WTC11 (cell line): ENCODE data around the gene RBBP6. TPM values are rescaled to one million over a fixed set of nuclear protein-coding genes. Genes with fewer than 3 reads are reported as not detected.
"Not testable (repeated sequence)": the region's sequence is repeated elsewhere in the genome, so short reads cannot be mapped to it uniquely, and the experiment has no call there.

Experiments
- ATAC-seq: fragments of 200-7000 bp; cut with Tn5 transposase; 2 replicates; pipeline ENCODE4 v1.10.0; 2021; ENCODE audit warnings: mild to moderate bottlenecking, moderate library complexity
- CTCF ChIA-PET: fragments of 300-600 bp; sonication (Branson Sonifier 250); formaldehyde crosslinking; loops from one replicate; lab custom pipeline; 2021; ENCODE audit warnings: antibody characterized with exemption; lab: Charles Lee
- POLR2A ChIA-PET: fragments of 350-600 bp; sonication (Branson Sonifier 250); formaldehyde crosslinking; loops from one replicate; lab custom pipeline; 2021; ENCODE audit warnings: antibody characterized with exemption; lab: Charles Lee
- DNase-seq: peaks from one replicate; pipeline ENCODE4 v3.0.0; 2021; ENCODE audit warnings: low spot score
- H3K27ac Mint-ChIP-seq: 2 replicates; pipeline ENCODE4 v1.8.0; 2021; ENCODE audit warnings: mixed read lengths
- H3K27me3 Mint-ChIP-seq: 2 replicates; pipeline ENCODE4 v1.8.0; 2021; ENCODE audit warnings: low read depth, mild to moderate bottlenecking, moderate library complexity, mixed read lengths
- H3K36me3 Mint-ChIP-seq: 2 replicates; pipeline ENCODE4 v1.8.0; 2021; ENCODE audit warnings: mixed read lengths
- H3K4me1 Mint-ChIP-seq: 2 replicates; pipeline ENCODE4 v1.8.0; 2022; ENCODE audit warnings: mixed read lengths
- H3K4me3 Mint-ChIP-seq: 2 replicates; pipeline ENCODE4 v1.8.0; 2021; ENCODE audit warnings: mild to moderate bottlenecking, moderate library complexity, mixed read lengths
- H3K9me3 Mint-ChIP-seq: 2 replicates; pipeline ENCODE4 v1.8.0; 2021; ENCODE audit warnings: mixed read lengths
- ETV6 ChIP-seq: sonication (generic); formaldehyde crosslinking; IDR thresholded peaks from 2 replicates; pipeline ENCODE4 v1.8.1; 2022; ENCODE audit warnings: mild to moderate bottlenecking, missing genetic modification reagents
- HMGA2 ChIP-seq: fragments of 250-450 bp; sonication (Bioruptor Pico); IDR thresholded peaks from 2 replicates; pipeline ENCODE4 v1.4.0; 2021; ENCODE audit warnings: mild to moderate bottlenecking, moderate library complexity
- HMGXB4 ChIP-seq: sonication (generic); formaldehyde crosslinking; IDR thresholded peaks from 2 replicates; pipeline ENCODE4 v1.8.1; 2023; ENCODE audit warnings: mild to moderate bottlenecking, moderate library complexity, missing genetic modification reagents
- JUN ChIP-seq: sonication (generic); formaldehyde crosslinking; IDR thresholded peaks from 2 replicates; pipeline ENCODE4 v1.8.0; 2023; ENCODE audit warnings: mild to moderate bottlenecking, missing genetic modification reagents
- NFYB ChIP-seq: sonication (generic); formaldehyde crosslinking; conservative IDR thresholded peaks from 2 replicates; pipeline ENCODE4 v1.8.0; 2022; ENCODE audit warnings: low read depth, missing genetic modification reagents
- NR1H2 ChIP-seq: sonication (generic); formaldehyde crosslinking; IDR thresholded peaks from 2 replicates; pipeline ENCODE4 v1.9.0; 2021; ENCODE audit warnings: mild to moderate bottlenecking, moderate library complexity, missing genetic modification reagents
- RORB ChIP-seq: fragments of 250-450 bp; sonication (Bioruptor Pico); IDR thresholded peaks from 2 replicates; pipeline ENCODE4 v1.9.0; 2021; ENCODE audit warnings: mild to moderate bottlenecking
- SMAD4 ChIP-seq: sonication (generic); formaldehyde crosslinking; IDR thresholded peaks from 2 replicates; pipeline ENCODE4 v1.8.0; 2022; ENCODE audit warnings: mild to moderate bottlenecking, missing genetic modification reagents
- SP1 ChIP-seq: sonication (generic); formaldehyde crosslinking; conservative IDR thresholded peaks from 2 replicates; pipeline ENCODE4 v1.8.1; 2022; ENCODE audit warnings: missing genetic modification reagents
- STAT6 ChIP-seq: sonication (generic); formaldehyde crosslinking; conservative IDR thresholded peaks from 2 replicates; pipeline ENCODE4 v1.8.1; 2023; ENCODE audit warnings: mild to moderate bottlenecking, low read depth, missing genetic modification reagents, moderate library complexity
- ZNF138 ChIP-seq: sonication (generic); formaldehyde crosslinking; conservative IDR thresholded peaks from 2 replicates; pipeline ENCODE4 v1.8.1; 2022; ENCODE audit warnings: mild to moderate bottlenecking, moderate library complexity, missing genetic modification reagents
- ZNF263 ChIP-seq: sonication (generic); formaldehyde crosslinking; IDR thresholded peaks from 2 replicates; pipeline ENCODE4 v1.8.1; 2022; ENCODE audit warnings: low read depth, mild to moderate bottlenecking, moderate library complexity, missing genetic modification reagents
- ZNF671 ChIP-seq: fragments of 250-450 bp; sonication (Bioruptor Pico); IDR thresholded peaks from 2 replicates; pipeline ENCODE4 v1.8.0; 2021; ENCODE audit warnings: mild to moderate bottlenecking
- total RNA-seq: library from RNA; stranded (reverse); gene quantifications from 3 replicates; pipeline ENCODE4 v1.2.3, GENCODE V29; 2021
- TF ChIP-seq, protein P1 (sequence below): sonication (generic); formaldehyde crosslinking; IDR thresholded peaks from 2 replicates; pipeline ENCODE4 v1.8.1; 2022; ENCODE audit warnings: missing genetic modification reagents, borderline replicate concordance
- TF ChIP-seq, protein P2 (sequence below): sonication (generic); formaldehyde crosslinking; IDR thresholded peaks from 2 replicates; pipeline ENCODE4 v1.8.0; 2022; ENCODE audit warnings: mild to moderate bottlenecking, missing genetic modification reagents
- TF ChIP-seq, protein P3 (sequence below): sonication (generic); formaldehyde crosslinking; IDR thresholded peaks from 2 replicates; pipeline ENCODE4 v1.8.0; 2023; ENCODE audit warnings: mild to moderate bottlenecking, missing genetic modification reagents

Gene RBBP6
- total RNA-seq, 1 experiment from 2014 or later = 62.4 TPM

DNA sequence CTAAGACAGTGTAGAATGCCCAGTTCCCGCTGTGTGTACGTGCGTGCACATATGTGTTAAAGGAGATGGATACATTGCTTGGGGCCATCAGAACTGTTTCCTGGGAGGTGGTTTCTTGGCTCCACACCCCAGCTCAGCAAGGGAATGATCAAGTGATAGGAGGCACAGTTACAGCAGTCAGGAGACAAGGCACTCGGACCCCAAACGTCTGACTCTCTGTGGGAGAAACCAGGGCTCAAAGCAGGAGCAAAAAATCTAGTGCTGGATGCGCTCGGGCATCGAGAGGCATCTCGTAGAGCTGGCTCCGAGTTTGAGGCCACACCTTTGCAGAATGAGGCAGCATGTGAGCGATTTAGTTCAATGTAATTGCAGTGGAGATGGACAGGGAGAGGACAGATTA is 71.9 kb downstream of the RBBP6 start (continued):
- TF ChIP-seq, protein P1, sequence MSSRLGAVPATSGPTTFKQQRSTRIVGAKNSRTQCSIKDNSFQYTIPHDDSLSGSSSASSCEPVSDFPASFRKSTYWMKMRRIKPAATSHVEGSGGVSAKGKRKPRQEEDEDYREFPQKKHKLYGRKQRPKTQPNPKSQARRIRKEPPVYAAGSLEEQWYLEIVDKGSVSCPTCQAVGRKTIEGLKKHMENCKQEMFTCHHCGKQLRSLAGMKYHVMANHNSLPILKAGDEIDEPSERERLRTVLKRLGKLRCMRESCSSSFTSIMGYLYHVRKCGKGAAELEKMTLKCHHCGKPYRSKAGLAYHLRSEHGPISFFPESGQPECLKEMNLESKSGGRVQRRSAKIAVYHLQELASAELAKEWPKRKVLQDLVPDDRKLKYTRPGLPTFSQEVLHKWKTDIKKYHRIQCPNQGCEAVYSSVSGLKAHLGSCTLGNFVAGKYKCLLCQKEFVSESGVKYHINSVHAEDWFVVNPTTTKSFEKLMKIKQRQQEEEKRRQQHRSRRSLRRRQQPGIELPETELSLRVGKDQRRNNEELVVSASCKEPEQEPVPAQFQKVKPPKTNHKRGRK = no peak
- TF ChIP-seq JUN = no peak
- TF ChIP-seq SP1 (CRISPR knock-in tag) = no peak
- TF ChIP-seq ZNF263 (CRISPR knock-in tag) = no peak

DNA sequence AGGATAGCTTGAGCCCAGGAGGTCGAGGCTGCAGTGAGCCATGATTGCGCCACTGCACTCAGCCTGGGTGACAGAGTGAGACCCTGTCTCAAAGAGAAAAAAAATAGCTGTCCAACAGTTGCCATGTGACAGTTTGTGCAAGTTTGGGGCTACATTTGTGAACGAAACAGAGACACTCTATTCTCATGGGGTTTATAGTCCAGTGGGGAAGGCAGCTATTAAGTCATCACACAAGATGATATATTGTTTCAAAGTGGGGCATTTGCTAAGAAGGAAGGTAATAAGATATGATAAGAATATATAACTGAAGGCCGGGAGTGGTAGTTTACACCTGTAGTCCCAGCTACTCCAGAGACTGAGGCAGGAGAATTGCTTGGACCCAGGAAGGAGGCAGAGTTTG is 73.3 kb downstream of the RBBP6 start:
- CTCF ChIA-PET = interaction anchor here (1.8 kb wide), 1 partner anchor 77 kb away, joined by 5 read pairs; no protein-coding TSS in a partner anchor
- H3K4me3 Mint-ChIP-seq = no peak overlapping the region
- POLR2A ChIA-PET = no interaction called here
- no peaks in the 10 kb centered on the region for H3K36me3 Mint-ChIP-seq
- H3K27ac Mint-ChIP-seq = no peak overlapping the region
- peaks cover 37% of the 10 kb centered on the region for H3K27me3 Mint-ChIP-seq
- H3K4me1 Mint-ChIP-seq = peaks cover 16% of the 10 kb centered on the region
- DNase-seq (no peak), ATAC-seq (no peak)
- TF ChIP-seq NR1H2 (no peak), SP1 (CRISPR knock-in tag) (no peak), ZNF671 (no peak), ZNF138 (CRISPR knock-in tag) (no peak)
- H3K9me3 Mint-ChIP-seq = no peaks in the 10 kb centered on the region

DNA sequence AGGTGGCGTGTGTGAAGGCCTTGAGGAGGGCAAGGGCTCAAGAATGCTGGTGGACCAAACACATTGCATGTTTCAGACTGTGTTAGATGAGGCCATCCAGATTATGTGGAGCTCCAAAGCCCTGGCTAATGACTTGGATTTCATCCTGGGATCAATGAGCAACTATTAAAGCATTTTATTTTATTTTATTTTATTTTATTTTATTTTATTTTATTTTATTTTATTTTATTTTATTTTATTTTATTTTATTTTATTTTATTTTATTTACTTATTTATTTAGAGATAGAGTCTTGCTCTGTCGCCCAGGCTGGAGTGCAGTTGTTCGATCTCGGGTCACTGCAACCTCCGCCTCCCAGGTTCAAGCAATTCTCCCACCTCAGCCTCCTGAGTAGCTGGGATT is 73.9 kb downstream of the RBBP6 start:
- TF ChIP-seq HMGA2 = peak; percentile 99
- H3K4me3 Mint-ChIP-seq, H3K9me3 Mint-ChIP-seq, CTCF ChIA-PET, H3K27ac Mint-ChIP-seq, DNase-seq, ATAC-seq, H3K36me3 Mint-ChIP-seq, POLR2A ChIA-PET: not testable (repeated sequence)
- Mint-ChIP-seq H3K27me3 (peaks cover 32% of the 10 kb centered on the region), H3K4me1 (peaks cover 16% of the 10 kb centered on the region)

- ChIA-PET POLR2A (no interaction called here), CTCF (no interaction called here)
- no peak overlapping the region for H3K4me3 Mint-ChIP-seq
- peaks cover 5% of the 10 kb centered on the region for H3K4me1 Mint-ChIP-seq
- H3K27me3 Mint-ChIP-seq = no peaks in the 10 kb centered on the region
- H3K9me3 Mint-ChIP-seq = no peaks in the 10 kb centered on the region
- no peak overlapping the region for H3K27ac Mint-ChIP-seq
- TF ChIP-seq SMAD4 = no peak
- TF ChIP-seq, protein P2, sequence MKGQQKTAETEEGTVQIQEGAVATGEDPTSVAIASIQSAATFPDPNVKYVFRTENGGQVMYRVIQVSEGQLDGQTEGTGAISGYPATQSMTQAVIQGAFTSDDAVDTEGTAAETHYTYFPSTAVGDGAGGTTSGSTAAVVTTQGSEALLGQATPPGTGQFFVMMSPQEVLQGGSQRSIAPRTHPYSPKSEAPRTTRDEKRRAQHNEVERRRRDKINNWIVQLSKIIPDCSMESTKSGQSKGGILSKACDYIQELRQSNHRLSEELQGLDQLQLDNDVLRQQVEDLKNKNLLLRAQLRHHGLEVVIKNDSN = no peak
- TF ChIP-seq STAT6 = no peak
- no peak for TF ChIP-seq HMGXB4 (CRISPR knock-in tag)
- no peak for TF ChIP-seq ETV6 (CRISPR knock-in tag)
- TF ChIP-seq NFYB = no peak
- TF ChIP-seq, protein P3, sequence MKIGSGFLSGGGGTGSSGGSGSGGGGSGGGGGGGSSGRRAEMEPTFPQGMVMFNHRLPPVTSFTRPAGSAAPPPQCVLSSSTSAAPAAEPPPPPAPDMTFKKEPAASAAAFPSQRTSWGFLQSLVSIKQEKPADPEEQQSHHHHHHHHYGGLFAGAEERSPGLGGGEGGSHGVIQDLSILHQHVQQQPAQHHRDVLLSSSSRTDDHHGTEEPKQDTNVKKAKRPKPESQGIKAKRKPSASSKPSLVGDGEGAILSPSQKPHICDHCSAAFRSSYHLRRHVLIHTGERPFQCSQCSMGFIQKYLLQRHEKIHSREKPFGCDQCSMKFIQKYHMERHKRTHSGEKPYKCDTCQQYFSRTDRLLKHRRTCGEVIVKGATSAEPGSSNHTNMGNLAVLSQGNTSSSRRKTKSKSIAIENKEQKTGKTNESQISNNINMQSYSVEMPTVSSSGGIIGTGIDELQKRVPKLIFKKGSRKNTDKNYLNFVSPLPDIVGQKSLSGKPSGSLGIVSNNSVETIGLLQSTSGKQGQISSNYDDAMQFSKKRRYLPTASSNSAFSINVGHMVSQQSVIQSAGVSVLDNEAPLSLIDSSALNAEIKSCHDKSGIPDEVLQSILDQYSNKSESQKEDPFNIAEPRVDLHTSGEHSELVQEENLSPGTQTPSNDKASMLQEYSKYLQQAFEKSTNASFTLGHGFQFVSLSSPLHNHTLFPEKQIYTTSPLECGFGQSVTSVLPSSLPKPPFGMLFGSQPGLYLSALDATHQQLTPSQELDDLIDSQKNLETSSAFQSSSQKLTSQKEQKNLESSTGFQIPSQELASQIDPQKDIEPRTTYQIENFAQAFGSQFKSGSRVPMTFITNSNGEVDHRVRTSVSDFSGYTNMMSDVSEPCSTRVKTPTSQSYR (CRISPR knock-in tag) = no peak
- TF ChIP-seq RORB (CRISPR knock-in tag) = no peak
- ATAC-seq = no peak
- no peak for DNase-seq
- H3K36me3 Mint-ChIP-seq = no peaks in the 10 kb centered on the region
These were observed 78.1 kb downstream of the RBBP6 start for GRCh38 chr16:24617502-24617901.
